ENCODE results near the gene NEUROG1. TPM values are rescaled to one million over a fixed set of nuclear protein-coding genes. Genes with fewer than 3 reads are reported as not detected.
"Not testable (repeated sequence)": the region's sequence is repeated elsewhere in the genome, so short reads cannot be mapped to it uniquely, and the experiment has no call there.

Gene NEUROG1
- total RNA-seq, 8 experiments from 2014 or later, result 0.15 to 29.4 (median 2.3) TPM; not detected in 3

GRCh38 chr5:135543485-135544304 is 7.9 kb upstream of the NEUROG1 start:
- peak; percentile 29 to 76 (median 56) for ATAC-seq (replicated peaks in 6 of 8)
- Histone ChIP-seq H3K4me3 (peak overlapping the region; percentile 4 to 25 (median 23)), H3K4me1 (replicated peaks in 1 of 2) (peaks cover 42 to 50% of the 10 kb centered on the region in 2 donors), H3K27ac (no peak overlapping the region)
- in situ Hi-C loops (cut with MboI; ENCODE audit: low pct_unique_long_range_greater_than_20kb in 2 of 9, low sequenced_read_pairs in 9 of 9, unreplicated experiment in 9 of 9), result no loop called here
- 1 to 33% (median 16%) methylated on average over 1 to 18 of the region's 77 CpGs; no CpG with 5 or more reads in 2 of the 10 experiments for WGBS, 10 experiments

DNA sequence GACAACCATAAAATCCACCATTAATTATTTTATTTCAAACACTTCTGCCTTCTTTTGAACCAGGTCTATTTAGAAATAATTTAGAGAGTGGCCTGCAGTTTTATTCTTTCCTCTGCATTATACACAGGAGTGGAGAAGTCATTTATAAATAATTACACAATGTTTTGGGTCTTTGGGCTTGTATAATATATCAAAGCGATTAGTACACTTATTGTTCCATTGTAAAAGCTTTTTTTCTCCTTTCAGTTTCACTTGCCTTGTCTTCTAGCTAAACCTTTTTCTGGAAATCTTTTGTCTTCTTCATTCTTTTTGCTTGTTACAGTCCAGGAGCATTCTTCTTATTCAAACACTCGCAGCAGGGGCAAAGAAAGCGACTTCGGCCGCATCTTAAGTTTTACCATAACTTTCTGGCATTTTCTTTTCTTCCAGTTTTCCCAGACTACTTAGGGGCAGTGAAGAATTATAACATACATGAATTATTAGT is 7.3 kb upstream of the NEUROG1 start:
- WGBS, 10 experiments, result 0 to 96% (median 18%) methylated on average over 1 to 5 of the region's 5 CpGs
- no peak for ATAC-seq (replicated peaks in 6 of 8)

GRCh38 chr5:135541807-135542502 is 6.2 kb upstream of the NEUROG1 start:
- no peak for ATAC-seq (replicated peaks in 6 of 8)
- H3K4me3 ChIP-seq, result no peak overlapping the region
- WGBS, 10 experiments, result 60 to 100% methylated on average over 1 of the region's 11 CpGs; no CpG with 5 or more reads in 8 of the 10 experiments
- peaks cover 40 to 46% of the 10 kb centered on the region in 2 donors for H3K4me1 ChIP-seq (replicated peaks in 1 of 2)
- in situ Hi-C loops (cut with MboI; ENCODE audit: low pct_unique_long_range_greater_than_20kb in 2 of 9, low sequenced_read_pairs in 9 of 9, unreplicated experiment in 9 of 9), result no loop called here
- H3K27ac ChIP-seq, result no peak overlapping the region

More for the DNA sequence above, 7.3 kb upstream of the NEUROG1 start:
- Histone ChIP-seq H3K4me1 (replicated peaks in 1 of 2) (peaks cover 42 to 50% of the 10 kb centered on the region in 2 donors), H3K27ac (no peak overlapping the region), H3K4me3 (peak overlapping the region in 2 of 5 donors; percentile 23 to 24)
- in situ Hi-C loops (cut with MboI; ENCODE audit: low pct_unique_long_range_greater_than_20kb in 2 of 9, low sequenced_read_pairs in 9 of 9, unreplicated experiment in 9 of 9), result no loop called here

- in situ Hi-C loops (cut with MboI; ENCODE audit: low pct_unique_long_range_greater_than_20kb in 2 of 9, low sequenced_read_pairs in 9 of 9, unreplicated experiment in 9 of 9), result no loop called here
- ATAC-seq (replicated peaks in 6 of 8), result no peak
- H3K4me3 ChIP-seq, result no peak overlapping the region
- H3K27ac ChIP-seq, result no peak overlapping the region
- WGBS, 10 experiments, result 0 to 64% (median 40%) methylated on average over 1 to 3 of the region's 4 CpGs; no CpG with 5 or more reads in 4 of the 10 experiments
- peaks cover 18 to 35% of the 10 kb centered on the region in 2 donors for H3K4me1 ChIP-seq (replicated peaks in 1 of 2)
These were observed 3.8 kb upstream of the NEUROG1 start for GRCh38 chr5:135539430-135540005.

- WGBS, 10 experiments, result 70 to 100% (median 85%) methylated on average over 1 to 4 of the region's 5 CpGs; no CpG with 5 or more reads in 2 of the 10 experiments
- H3K4me3 ChIP-seq, result no peak overlapping the region
- no peak overlapping the region for H3K27ac ChIP-seq
- in situ Hi-C loops (cut with MboI; ENCODE audit: low pct_unique_long_range_greater_than_20kb in 2 of 9, low sequenced_read_pairs in 9 of 9, unreplicated experiment in 9 of 9), result no loop called here
- peaks cover 15 to 36% of the 10 kb centered on the region in 2 donors for H3K4me1 ChIP-seq (replicated peaks in 1 of 2)
- ATAC-seq (replicated peaks in 6 of 8), result no peak
These were observed 2.5 kb upstream of the NEUROG1 start for GRCh38 chr5:135538261-135538660.

- Histone ChIP-seq H3K27ac (no peak overlapping the region), H3K4me3 (no peak overlapping the region), H3K4me1 (replicated peaks in 1 of 2) (peaks cover 18 to 37% of the 10 kb centered on the region in 2 donors)
- 20 to 100% (median 74%) methylated on average over 1 to 2 of the region's 2 CpGs; no CpG with 5 or more reads in 2 of the 10 experiments for WGBS, 10 experiments
- ATAC-seq (replicated peaks in 6 of 8), result no peak
- in situ Hi-C loops (cut with MboI; ENCODE audit: low pct_unique_long_range_greater_than_20kb in 2 of 9, low sequenced_read_pairs in 9 of 9, unreplicated experiment in 9 of 9), result no loop called here
These were observed 2.0 kb upstream of the NEUROG1 start for GRCh38 chr5:135537745-135538144.

DNA sequence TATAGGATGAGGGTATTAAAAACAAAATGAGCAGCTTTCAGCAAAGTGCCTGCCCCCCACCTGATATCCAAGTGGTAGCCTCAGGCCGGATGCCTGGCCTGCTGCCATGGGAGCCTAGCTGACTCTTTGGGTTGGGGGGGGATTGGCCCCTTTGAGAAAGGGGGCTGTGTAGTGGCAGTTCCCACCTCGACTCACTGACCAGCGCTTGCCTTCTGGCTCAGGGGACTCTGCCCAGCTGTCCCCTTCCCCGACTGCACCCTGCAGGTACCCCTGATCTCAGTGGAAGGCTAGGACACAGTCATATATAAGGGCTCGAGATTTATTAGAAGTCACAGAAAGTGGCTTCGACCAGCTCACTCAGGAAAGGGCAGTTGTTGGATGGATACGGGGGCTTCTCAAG is 1.5 kb upstream of the NEUROG1 start:
- Histone ChIP-seq H3K4me3 (no peak overlapping the region), H3K4me1 (replicated peaks in 1 of 2) (peaks cover 18 to 34% of the 10 kb centered on the region in 2 donors), H3K27ac (no peak overlapping the region)
- ATAC-seq (replicated peaks in 6 of 8), result no peak
- in situ Hi-C loops (cut with MboI; ENCODE audit: low pct_unique_long_range_greater_than_20kb in 2 of 9, low sequenced_read_pairs in 9 of 9, unreplicated experiment in 9 of 9), result no loop called here
- 0 to 74% (median 56%) methylated on average over 1 to 6 of the region's 7 CpGs; no CpG with 5 or more reads in 5 of the 10 experiments for WGBS, 10 experiments

DNA sequence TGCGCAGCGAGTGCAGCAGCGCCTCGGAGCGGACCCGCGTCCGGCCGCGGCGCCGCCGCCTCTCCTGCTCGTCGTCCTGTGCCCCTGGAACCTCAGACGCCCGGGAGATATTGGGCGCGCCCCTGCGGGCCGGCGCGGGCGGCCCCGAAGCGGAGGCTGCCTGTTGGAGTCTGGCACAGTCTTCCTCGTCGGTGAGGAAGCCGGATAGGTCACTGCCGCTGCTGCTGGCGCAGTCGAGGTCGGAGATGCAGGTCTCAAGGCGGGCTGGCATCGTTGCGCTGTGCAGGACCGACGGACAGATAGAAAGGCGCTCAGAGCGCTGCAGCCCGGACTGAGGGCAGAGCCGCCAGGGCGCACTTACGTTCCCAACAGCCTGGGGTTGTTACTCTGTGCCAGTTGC is 344 bp downstream of the NEUROG1 start:
- Histone ChIP-seq H3K4me1 (replicated peaks in 1 of 2) (peaks cover 15 to 34% of the 10 kb centered on the region in 2 donors), H3K27ac (peak overlapping the region in 1 of 2 donors; percentile 56), H3K4me3 (peak overlapping the region; percentile 15 to 33 (median 22))
- WGBS, 10 experiments, result 0 to 6% (median 1%) methylated on average over 1 to 14 of the region's 44 CpGs; no CpG with 5 or more reads in 6 of the 10 experiments
- peak in 7 of 8 experiments; percentile 5 to 43 (median 23) for ATAC-seq (replicated peaks in 6 of 8)
- in situ Hi-C loops (cut with MboI; ENCODE audit: low pct_unique_long_range_greater_than_20kb in 2 of 9, low sequenced_read_pairs in 9 of 9, unreplicated experiment in 9 of 9), result no loop called here

DNA sequence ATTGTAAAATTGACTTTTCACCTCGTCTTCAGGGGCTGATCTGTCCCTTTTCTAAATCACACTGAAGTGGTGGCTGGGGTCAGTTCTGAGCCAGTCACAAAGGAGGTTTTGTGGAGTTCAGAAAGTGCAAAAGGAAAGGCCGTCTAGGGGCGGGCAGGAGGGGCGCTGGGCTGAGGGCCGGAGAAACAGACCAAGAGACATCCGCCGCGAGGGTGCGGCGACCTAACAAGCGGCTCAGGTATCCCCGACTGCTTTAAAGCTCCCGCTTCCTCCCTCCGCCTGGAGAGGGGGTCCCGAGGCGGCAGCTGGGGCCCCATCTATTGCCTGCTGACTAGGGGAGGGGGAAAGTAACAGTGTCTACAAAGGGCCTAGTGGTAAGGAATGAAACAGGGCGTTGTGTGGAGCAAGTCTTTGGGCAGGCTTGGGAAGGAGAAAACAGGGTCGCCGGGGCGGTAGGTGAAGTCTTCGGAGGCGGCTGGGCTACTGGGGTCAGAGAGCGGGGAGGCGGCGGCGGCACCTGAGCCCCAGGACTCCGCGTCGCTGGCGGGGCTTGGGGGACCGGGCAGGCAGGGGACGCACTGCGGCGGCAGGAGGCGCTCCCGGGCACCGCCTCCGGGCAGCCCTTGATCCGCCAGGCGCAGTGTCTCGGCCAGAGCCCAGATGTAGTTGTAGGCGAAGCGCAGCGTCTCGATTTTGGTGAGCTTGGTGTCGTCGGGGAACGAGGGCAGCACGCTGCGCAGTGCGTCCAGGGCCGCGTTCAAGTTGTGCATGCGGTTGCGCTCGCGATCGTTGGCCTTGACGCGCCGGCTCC is 950 bp downstream of the NEUROG1 start:
- in situ Hi-C loops (cut with MboI; ENCODE audit: low pct_unique_long_range_greater_than_20kb in 2 of 9, low sequenced_read_pairs in 9 of 9, unreplicated experiment in 9 of 9), result no loop called here
- Histone ChIP-seq H3K4me3 (peak overlapping the region in 4 of 5 donors; percentile 20 to 33 (median 24)), H3K27ac (peak overlapping the region in 1 of 2 donors; percentile 56), H3K4me1 (replicated peaks in 1 of 2) (peaks cover 15 to 34% of the 10 kb centered on the region in 2 donors)
- ATAC-seq (replicated peaks in 6 of 8), result peak in 5 of 8 experiments; percentile 15 to 45 (median 31)
- 0 to 47% (median 14%) methylated on average over 1 to 15 of the region's 61 CpGs; no CpG with 5 or more reads in 4 of the 10 experiments for WGBS, 10 experiments

DNA sequence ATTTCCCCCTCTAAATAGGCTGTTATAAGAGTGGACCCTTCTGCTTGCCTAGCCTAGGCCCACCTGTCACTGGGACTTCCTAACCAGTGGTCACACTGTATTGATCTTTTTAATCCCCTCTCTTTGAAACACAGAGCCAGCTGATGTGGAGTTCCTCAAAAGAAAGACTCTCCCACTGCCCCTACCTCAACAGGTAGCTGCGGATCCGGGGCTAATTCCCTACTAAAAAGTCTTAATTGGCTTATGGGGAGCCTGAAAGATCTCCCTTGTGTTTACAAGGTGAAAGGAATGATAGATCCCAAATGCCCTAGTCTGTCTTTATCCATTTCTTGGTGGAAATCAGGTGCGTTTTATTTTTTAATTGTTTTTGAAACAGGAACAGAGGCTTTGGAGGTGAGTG is 2.0 kb downstream of the NEUROG1 start:
- Histone ChIP-seq H3K4me1 (replicated peaks in 1 of 2) (peaks cover 15 to 34% of the 10 kb centered on the region in 2 donors), H3K4me3 (no peak overlapping the region), H3K27ac (no peak overlapping the region)
- in situ Hi-C loops (cut with MboI; ENCODE audit: low pct_unique_long_range_greater_than_20kb in 2 of 9, low sequenced_read_pairs in 9 of 9, unreplicated experiment in 9 of 9), result no loop called here
- 17 to 92% (median 45%) methylated on average over 1 to 3 of the region's 3 CpGs; no CpG with 5 or more reads in 4 of the 10 experiments for WGBS, 10 experiments
- ATAC-seq (replicated peaks in 6 of 8), result no peak

DNA sequence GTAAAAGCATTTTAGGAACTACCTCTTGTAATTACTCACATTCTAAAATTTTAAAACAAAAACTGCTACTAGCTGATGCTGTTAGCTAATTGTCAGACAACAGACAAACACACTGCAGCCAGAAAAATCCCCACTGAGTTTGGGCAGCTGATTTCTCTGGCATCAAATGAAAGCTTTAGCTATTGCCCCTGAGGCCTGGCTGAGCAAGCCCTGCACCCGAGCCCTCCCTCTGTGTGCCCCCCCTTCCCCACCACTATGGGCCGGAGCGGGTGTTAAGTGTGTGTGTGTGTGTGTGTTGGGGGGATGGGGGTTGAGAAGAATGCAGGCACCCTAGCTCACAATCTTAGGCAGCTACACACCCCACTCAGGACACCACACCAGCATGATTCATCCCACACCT is 2.4 kb downstream of the NEUROG1 start:
- no peak for ATAC-seq (replicated peaks in 6 of 8)
- in situ Hi-C loops (cut with MboI; ENCODE audit: low pct_unique_long_range_greater_than_20kb in 2 of 9, low sequenced_read_pairs in 9 of 9, unreplicated experiment in 9 of 9), result no loop called here
- H3K4me3 ChIP-seq, result no peak overlapping the region
- H3K4me1 ChIP-seq (replicated peaks in 1 of 2), result peaks cover 15 to 34% of the 10 kb centered on the region in 2 donors
- H3K27ac ChIP-seq, result no peak overlapping the region
- WGBS, 10 experiments, result 17 to 80% methylated on average over 1 to 3 of the region's 3 CpGs; no CpG with 5 or more reads in 8 of the 10 experiments

GRCh38 chr5:135529576-135529975 is 6.2 kb downstream of the NEUROG1 start:
- H3K4me3 ChIP-seq; in situ Hi-C loops (cut with MboI; ENCODE audit: low pct_unique_long_range_greater_than_20kb in 2 of 9, low sequenced_read_pairs in 9 of 9, unreplicated experiment in 9 of 9); H3K27ac ChIP-seq; ATAC-seq (replicated peaks in 6 of 8): not testable (repeated sequence)
- 5 to 100% (median 47%) methylated on average over 1 to 5 of the region's 5 CpGs; no CpG with 5 or more reads in 1 of the 10 experiments for WGBS, 10 experiments
- H3K4me1 ChIP-seq (replicated peaks in 1 of 2), result peaks cover 13 to 21% of the 10 kb centered on the region in 2 donors

Measured in motor neuron (in vitro differentiated cells).